Right lobe of liver (tissue), 6 donors: ENCODE results near the gene ELF2. TPM values are rescaled to one million over a fixed set of nuclear protein-coding genes. Genes with fewer than 3 reads are reported as not detected.

Source experiments
- ATAC-seq, 4 donors: fragments of 200-7000 bp; cut with Tn5 transposase; one replicate each; pipeline ENCODE4 v1.9.1; 2020; ENCODE audit warnings: mild to moderate bottlenecking in 4 of 4, moderate library complexity in 4 of 4
- DNase-seq, 3 donors: peaks; one replicate each; pipeline ENCODE4 v3.0.0-alpha.2; 2020
- H3K27ac ChIP-seq, 3 donors: fragments of 200-600 bp; one replicate each; pipeline ENCODE4 v1.8.0; 2022
- H3K27me3 ChIP-seq, 2 donors: fragments of 200-600 bp; one replicate each; pipeline ENCODE4 v1.8.0; 2022
- H3K36me3 ChIP-seq, 4 donors: fragments of 200-600 bp; sonication (generic) in 1 of 4; one replicate each; pipeline versions ENCODE4 v1.5.1 to v1.8.0; 2017 to 2022; ENCODE audit warnings: control low read depth in 1 of 4
- H3K4me1 ChIP-seq, 4 donors: fragments of 200-600 bp; sonication (generic) in 1 of 4; one replicate each; pipeline versions ENCODE4 v1.5.1 to v1.8.0; 2017 to 2022; ENCODE audit warnings: control low read depth in 1 of 4
- H3K4me3 ChIP-seq, 3 donors: fragments of 200-600 bp; one replicate each; pipeline ENCODE4 v1.8.0; 2022
- H3K9me3 ChIP-seq, 4 donors: fragments of 200-600 bp; sonication (generic) in 1 of 4; one replicate each; pipeline versions ENCODE4 v1.5.1 to v1.8.0; 2017 to 2022; ENCODE audit warnings: control low read depth in 1 of 4
- POLR2A ChIP-seq: fragments of 450-650 bp; IDR thresholded peaks from one replicate; pipeline ENCODE4 v1.6.1; 2017; ENCODE audit warnings: antibody characterized with exemption, mild to moderate bottlenecking
- WGBS: methylation state at CpG from one replicate; pipeline ENCODE4 v1.1.6; 2018; ENCODE audit warnings: low coverage, low lambda C conversion rate; ENCODE audit not compliant: insufficient coverage; ENCODE audit errors: missing lambda C conversion rate; 5-methylcytosine and 5-hydroxymethylcytosine counted together
- intact Hi-C, 2 donors: fragments of 100-400 bp; cut with DNase I; formaldehyde crosslinking; loops; one replicate each; pipeline versions ENCODE4 v1.11.2 to v1.14.1; 2022
- total RNA-seq, 6 experiments: library from RNA; depleted of rRNA in 2 of 6; stranded (reverse); fragments of >200 nt in 2 of 6; fragmentation: NEBNext Ultra II Directional in 3 of 6; extraction: Animal tissue kit (Norgen Biotek cat#: 25700) in 3 of 6; gene quantifications; one replicate each; pipeline versions ENCODE4 v1.1.0 to v1.2.4, GENCODE V29; 2016 to 2023
- TF ChIP-seq, protein P1 (sequence below), 4 donors: fragments of 200-600 bp in 3 of 4; fragments of 450-650 bp in 1 of 4; IDR thresholded peaks; one replicate each; pipeline versions ENCODE4 v1.5.1 to v1.8.0; 2016 to 2022; ENCODE audit warnings: antibody characterized with exemption in 4 of 4, mild to moderate bottlenecking in 2 of 4
- donor health status: DM: no; HTN: yes; CAD: no.
- donor health status: DM: no; HTN: no; CAD: no.
- donor health status: DM: no; HTN: no; CAD: no.
- donor health status: DM: no; HTN: yes; CAD: no.
- donor health status: DM: no; HTN: yes; CAD: no.

Gene ELF2
- total RNA-seq, 6 experiments from 2014 or later = 14.0 to 24.3 (median 16.7) TPM

- TF ChIP-seq, protein P1, sequence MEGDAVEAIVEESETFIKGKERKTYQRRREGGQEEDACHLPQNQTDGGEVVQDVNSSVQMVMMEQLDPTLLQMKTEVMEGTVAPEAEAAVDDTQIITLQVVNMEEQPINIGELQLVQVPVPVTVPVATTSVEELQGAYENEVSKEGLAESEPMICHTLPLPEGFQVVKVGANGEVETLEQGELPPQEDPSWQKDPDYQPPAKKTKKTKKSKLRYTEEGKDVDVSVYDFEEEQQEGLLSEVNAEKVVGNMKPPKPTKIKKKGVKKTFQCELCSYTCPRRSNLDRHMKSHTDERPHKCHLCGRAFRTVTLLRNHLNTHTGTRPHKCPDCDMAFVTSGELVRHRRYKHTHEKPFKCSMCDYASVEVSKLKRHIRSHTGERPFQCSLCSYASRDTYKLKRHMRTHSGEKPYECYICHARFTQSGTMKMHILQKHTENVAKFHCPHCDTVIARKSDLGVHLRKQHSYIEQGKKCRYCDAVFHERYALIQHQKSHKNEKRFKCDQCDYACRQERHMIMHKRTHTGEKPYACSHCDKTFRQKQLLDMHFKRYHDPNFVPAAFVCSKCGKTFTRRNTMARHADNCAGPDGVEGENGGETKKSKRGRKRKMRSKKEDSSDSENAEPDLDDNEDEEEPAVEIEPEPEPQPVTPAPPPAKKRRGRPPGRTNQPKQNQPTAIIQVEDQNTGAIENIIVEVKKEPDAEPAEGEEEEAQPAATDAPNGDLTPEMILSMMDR (IDR thresholded peaks at IDR 0.05) = no peak
- no peak for TF ChIP-seq POLR2A
- DNase-seq (no peak), ATAC-seq (peak; percentile 71 to 85 (median 78))
- WGBS = 78% methylated on average over 10 of the region's 10 CpGs
- intact Hi-C loops = no loop called here
- no peaks in the 10 kb centered on the region for H3K9me3 ChIP-seq
- H3K4me1 ChIP-seq = no peaks in the 10 kb centered on the region
- peaks cover 0 to 24% (median 5%) of the 10 kb centered on the region in 4 donors for H3K36me3 ChIP-seq
- no peak overlapping the region for H3K4me3 ChIP-seq
- no peak overlapping the region for H3K27ac ChIP-seq
- no peaks in the 10 kb centered on the region for H3K27me3 ChIP-seq
Measured at GRCh38 chr4:139042981-139043460, 134.0 kb downstream of the ELF2 start.

GRCh38 chr4:139038874-139039443 lies 138.1 kb downstream of the ELF2 start:
- H3K27me3 ChIP-seq = no peaks in the 10 kb centered on the region
- DNase-seq = no peak
- intact Hi-C loops = loop anchor here in 1 of 2 donors (10.0 kb wide), 1 partner anchor 46 kb away; no protein-coding TSS in a partner anchor
- no peak overlapping the region for H3K4me3 ChIP-seq
- peaks cover 0 to 5% (median 0%) of the 10 kb centered on the region in 4 donors for H3K36me3 ChIP-seq
- no peaks in the 10 kb centered on the region for H3K9me3 ChIP-seq
- H3K27ac ChIP-seq = no peak overlapping the region
- WGBS = 100% methylated on average over 1 of the region's 1 CpG
- H3K4me1 ChIP-seq = peaks cover 0 to under 1% (median 0%) of the 10 kb centered on the region in 4 donors
- TF ChIP-seq, protein P1 (IDR thresholded peaks at IDR 0.05) = no peak
- no peak for TF ChIP-seq POLR2A
- ATAC-seq = no peak

- Histone ChIP-seq H3K4me3 (no peak overlapping the region), H3K9me3 (no peaks in the 10 kb centered on the region), H3K4me1 (peaks cover 0 to 3% (median 0%) of the 10 kb centered on the region in 4 donors), H3K27me3 (no peaks in the 10 kb centered on the region), H3K27ac (no peak overlapping the region), H3K36me3 (no peaks in the 10 kb centered on the region)
- ATAC-seq = no peak
- intact Hi-C loops = loop anchor here in 1 of 2 donors (10.0 kb wide), 1 partner anchor 48 kb away; no protein-coding TSS in a partner anchor
- DNase-seq = no peak
- WGBS = 85% methylated on average over 2 of the region's 2 CpGs
- TF ChIP-seq, protein P1 (IDR thresholded peaks at IDR 0.05) = no peak
- no peak for TF ChIP-seq POLR2A
Measured at GRCh38 chr4:139036885-139037284, 140.1 kb downstream of the ELF2 start.

DNA sequence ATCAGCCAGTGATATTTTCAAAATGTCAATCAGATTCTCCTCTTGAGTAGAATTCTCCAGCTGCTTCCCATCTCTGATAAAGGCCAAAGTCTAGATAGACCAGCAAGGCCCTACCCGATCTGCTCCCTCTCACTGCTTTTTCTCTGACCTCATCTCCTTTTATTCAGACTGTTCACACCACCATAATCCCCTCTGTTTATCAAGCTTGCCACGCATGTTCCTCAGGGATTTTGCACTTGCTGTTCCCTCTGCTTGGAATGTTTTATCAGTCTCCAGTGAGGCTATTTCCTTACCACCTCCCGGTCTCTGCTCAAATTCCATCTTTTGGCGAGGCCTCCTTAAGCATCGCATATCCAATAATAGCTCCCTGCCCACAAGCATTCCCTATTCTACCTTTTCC lies 141.4 kb downstream of the ELF2 start:
- WGBS = 68% methylated on average over 5 of the region's 5 CpGs
- no peak overlapping the region for H3K27ac ChIP-seq
- no peak for ATAC-seq
- TF ChIP-seq, protein P1 (IDR thresholded peaks at IDR 0.05) = no peak
- TF ChIP-seq POLR2A = no peak
- H3K9me3 ChIP-seq = no peaks in the 10 kb centered on the region
- intact Hi-C loops = loop anchor here in 1 of 2 donors (10.0 kb wide), 1 partner anchor 49 kb away; no protein-coding TSS in a partner anchor
- DNase-seq = no peak
- no peaks in the 10 kb centered on the region for H3K36me3 ChIP-seq
- H3K27me3 ChIP-seq = no peaks in the 10 kb centered on the region
- H3K4me1 ChIP-seq = peaks cover 0 to 3% (median 0%) of the 10 kb centered on the region in 4 donors
- no peak overlapping the region for H3K4me3 ChIP-seq
